Osteocyte (in vitro differentiated cells): Measurements from ENCODE around the gene KCNH8. TPM values are rescaled to one million over a fixed set of nuclear protein-coding genes. Genes with fewer than 3 reads are reported as not detected.

ENCODE experiments used
- DNase-seq: peaks from one replicate; pipeline ENCODE4 v3.0.0; 2021; ENCODE audit warnings: mixed read lengths; ENCODE audit not compliant: unreplicated experiment; ENCODE audit errors: extremely low spot score
- H3K27ac Mint-ChIP-seq: one replicate; pipeline ENCODE4 v1.8.0; 2021; ENCODE audit warnings: mild to moderate bottlenecking, mixed read lengths; ENCODE audit not compliant: unreplicated experiment
- H3K27me3 Mint-ChIP-seq: one replicate; pipeline ENCODE4 v1.8.0; 2021; ENCODE audit warnings: mixed read lengths; ENCODE audit not compliant: unreplicated experiment
- H3K36me3 Mint-ChIP-seq: one replicate; pipeline ENCODE4 v1.8.0; 2021; ENCODE audit warnings: mixed read lengths; ENCODE audit not compliant: unreplicated experiment
- H3K4me1 Mint-ChIP-seq: one replicate; pipeline ENCODE4 v1.8.0; 2021; ENCODE audit warnings: mixed read lengths; ENCODE audit not compliant: unreplicated experiment
- H3K4me3 Mint-ChIP-seq: one replicate; pipeline ENCODE4 v1.8.0; 2021; ENCODE audit warnings: mild to moderate bottlenecking, moderate library complexity, mixed read lengths; ENCODE audit not compliant: unreplicated experiment
- H3K9me3 Mint-ChIP-seq: one replicate; pipeline ENCODE4 v1.8.0; 2021; ENCODE audit warnings: mixed read lengths; ENCODE audit not compliant: unreplicated experiment
- CTCF ChIP-seq: fragments of 200-600 bp; sonication (generic); IDR thresholded peaks from 2 replicates; pipeline ENCODE4 v1.5.0; 2021; ENCODE audit warnings: antibody characterized with exemption, mild to moderate bottlenecking, moderate library complexity
- total RNA-seq: library from RNA; stranded (reverse); gene quantifications from 2 replicates; pipeline ENCODE4 v1.2.1, GENCODE V29; 2021

The KCNH8 gene
- total RNA-seq, 1 donor from 2014 or later, result not detected

GRCh38 chr3:19215427-19215826 lies 67.1 kb downstream of the KCNH8 start:
- no peak for TF ChIP-seq CTCF
- DNase-seq, result no peak
- Mint-ChIP-seq H3K9me3 (no peaks in the 10 kb centered on the region), H3K4me3 (no peak overlapping the region), H3K27me3 (no peaks in the 10 kb centered on the region), H3K4me1 (no peaks in the 10 kb centered on the region), H3K36me3 (no peaks in the 10 kb centered on the region), H3K27ac (no peak overlapping the region)

GRCh38 chr3:19216669-19217337 lies 68.5 kb downstream of the KCNH8 start:
- Mint-ChIP-seq H3K4me3 (no peak overlapping the region), H3K36me3 (no peaks in the 10 kb centered on the region), H3K27ac (no peak overlapping the region), H3K9me3 (no peaks in the 10 kb centered on the region), H3K4me1 (no peaks in the 10 kb centered on the region), H3K27me3 (no peaks in the 10 kb centered on the region)
- TF ChIP-seq CTCF, result no peak
- no peak for DNase-seq

- no peak for TF ChIP-seq CTCF
- Mint-ChIP-seq H3K4me1 (no peaks in the 10 kb centered on the region), H3K27ac (no peak overlapping the region)
These were observed 72.0 kb downstream of the KCNH8 start for GRCh38 chr3:19220311-19220710.

GRCh38 chr3:19221081-19221480 lies 72.8 kb downstream of the KCNH8 start:
- H3K4me1 Mint-ChIP-seq, result no peaks in the 10 kb centered on the region
- H3K9me3 Mint-ChIP-seq, result no peaks in the 10 kb centered on the region
- no peaks in the 10 kb centered on the region for H3K27me3 Mint-ChIP-seq
- H3K36me3 Mint-ChIP-seq, result no peaks in the 10 kb centered on the region
- H3K27ac Mint-ChIP-seq, result no peak overlapping the region
- no peak for TF ChIP-seq CTCF
- DNase-seq, result no peak
- no peak overlapping the region for H3K4me3 Mint-ChIP-seq

More at GRCh38 chr3:19220311-19220710, 72.0 kb downstream of the KCNH8 start:
- Mint-ChIP-seq H3K4me3 (no peak overlapping the region), H3K9me3 (no peaks in the 10 kb centered on the region), H3K36me3 (no peaks in the 10 kb centered on the region), H3K27me3 (no peaks in the 10 kb centered on the region)
- DNase-seq, result no peak

GRCh38 chr3:19226479-19226878 lies 78.2 kb downstream of the KCNH8 start:
- Mint-ChIP-seq H3K4me3 (no peak overlapping the region), H3K36me3 (no peaks in the 10 kb centered on the region), H3K27me3 (no peaks in the 10 kb centered on the region), H3K9me3 (no peaks in the 10 kb centered on the region), H3K4me1 (no peaks in the 10 kb centered on the region), H3K27ac (no peak overlapping the region)
- no peak for TF ChIP-seq CTCF
- no peak for DNase-seq
